HepG2 (cell line): ENCODE measurements around the gene OR6S1. TPM values are rescaled to one million over a fixed set of nuclear protein-coding genes. Genes with fewer than 3 reads are reported as not detected.
A peak's percentile ranks its signal among the peaks of the same experiment; 100 is the strongest.

Experiments
- AGO1 ChIP-seq: fragments of 200-400 bp; formaldehyde crosslinking; IDR thresholded peaks from 2 replicates; pipeline ENCODE4 v1.6.1; 2017; ENCODE audit warnings: mild to moderate bottlenecking, low read depth, low read length, moderate library complexity; ENCODE audit not compliant: poor library complexity, severe bottlenecking
- ARID3A ChIP-seq: IDR thresholded peaks from 2 replicates; pipeline ENCODE4 v1.6.1; 2012; ENCODE audit warnings: low read depth, low read length, improper control_type of control experiment
- GATAD1 ChIP-seq: IDR thresholded peaks from 2 replicates; pipeline ENCODE4 v1.6.1; 2016; ENCODE audit warnings: missing genetic modification reagents, missing compliant biosample characterization
- JUND ChIP-seq: sonication (generic); formaldehyde crosslinking; IDR thresholded peaks from 2 replicates; pipeline ENCODE4 v1.8.0; 2022; ENCODE audit warnings: mild to moderate bottlenecking, missing genetic modification reagents
- KDM4B ChIP-seq: sonication (generic); formaldehyde crosslinking; IDR thresholded peaks from 2 replicates; pipeline ENCODE4 v1.4.0; 2020; ENCODE audit warnings: missing genetic modification reagents
- KLF12 ChIP-seq: sonication (generic); formaldehyde crosslinking; IDR thresholded peaks from 2 replicates; pipeline ENCODE4 v1.4.0; 2020; ENCODE audit warnings: missing genetic modification reagents, borderline replicate concordance
- KMT2A ChIP-seq: sonication (generic); formaldehyde crosslinking; IDR thresholded peaks from 2 replicates; pipeline ENCODE4 v1.4.0; 2020; ENCODE audit warnings: missing genetic modification reagents
- MYNN ChIP-seq: sonication (generic); formaldehyde crosslinking; IDR thresholded peaks from 2 replicates; pipeline ENCODE4 v1.4.0; 2020; ENCODE audit warnings: mild to moderate bottlenecking, low read depth, missing genetic modification reagents
- PRDM10 ChIP-seq: sonication (generic); formaldehyde crosslinking; IDR thresholded peaks from 2 replicates; pipeline ENCODE4 v1.4.0; 2020; ENCODE audit warnings: low read depth, missing genetic modification reagents
- SATB2 ChIP-seq: sonication (generic); formaldehyde crosslinking; IDR thresholded peaks from 2 replicates; pipeline ENCODE4 v1.5.0; 2020; ENCODE audit warnings: missing genetic modification reagents
- SIX4 ChIP-seq: sonication (generic); formaldehyde crosslinking; IDR thresholded peaks from 2 replicates; pipeline ENCODE4 v1.4.0; 2020; ENCODE audit warnings: missing genetic modification reagents
- SOX13 ChIP-seq, 3 experiments: fragments of 450-650 bp in 1 of 3; sonication (generic) in 1 of 3; formaldehyde crosslinking in 1 of 3; IDR thresholded peaks in 2 of 3; conservative IDR thresholded peaks in 1 of 3; 2 replicates each; pipeline versions ENCODE4 v1.5.0 to v1.6.1; 2016 to 2020; ENCODE audit warnings: antibody characterized with exemption in 1 of 3, mild to moderate bottlenecking in 1 of 3, missing compliant biosample characterization in 1 of 3, missing genetic modification reagents in 1 of 3, moderate library complexity in 1 of 3
- TBX2 ChIP-seq: sonication (generic); formaldehyde crosslinking; IDR thresholded peaks from 2 replicates; pipeline ENCODE4 v1.5.0; 2020; ENCODE audit warnings: missing genetic modification reagents, mild to moderate bottlenecking, borderline replicate concordance
- TCF7L2 ChIP-seq: IDR thresholded peaks from 2 replicates; pipeline ENCODE4 v1.6.1; 2011; ENCODE audit warnings: mild to moderate bottlenecking, low read depth, low read length, moderate library complexity
- ZNF263 ChIP-seq: sonication (generic); formaldehyde crosslinking; IDR thresholded peaks from 2 replicates; pipeline ENCODE4 v1.4.0; 2020; ENCODE audit warnings: missing genetic modification reagents
- ZNF317 ChIP-seq: sonication (generic); formaldehyde crosslinking; IDR thresholded peaks from 2 replicates; pipeline ENCODE4 v1.5.0; 2020; ENCODE audit warnings: mild to moderate bottlenecking, missing genetic modification reagents
- ZNF431 ChIP-seq: sonication (generic); formaldehyde crosslinking; IDR thresholded peaks from 2 replicates; pipeline ENCODE4 v1.9.0; 2022; ENCODE audit warnings: missing genetic modification reagents, low read depth, mild to moderate bottlenecking, borderline replicate concordance
- ZNF777 ChIP-seq: sonication (generic); formaldehyde crosslinking; IDR thresholded peaks from 2 replicates; pipeline ENCODE4 v1.4.0; 2020; ENCODE audit warnings: missing genetic modification reagents
- ZNF788 ChIP-seq: sonication (generic); formaldehyde crosslinking; IDR thresholded peaks from 2 replicates; pipeline ENCODE4 v1.5.0; 2020; ENCODE audit warnings: mild to moderate bottlenecking, missing genetic modification reagents, borderline replicate concordance
- ZNF800 ChIP-seq: sonication (generic); formaldehyde crosslinking; IDR thresholded peaks from 2 replicates; pipeline ENCODE4 v1.4.0; 2020; ENCODE audit warnings: missing genetic modification reagents
- ZNF879 ChIP-seq: sonication (generic); formaldehyde crosslinking; IDR thresholded peaks from 2 replicates; pipeline ENCODE4 v1.8.1; 2023; ENCODE audit warnings: missing genetic modification reagents
- ZSCAN9 ChIP-seq: IDR thresholded peaks from 2 replicates; pipeline ENCODE4 v1.6.1; 2016; ENCODE audit warnings: borderline replicate concordance
- polyA plus RNA-seq, 8 experiments: library from polyadenylated mRNA; depleted of rRNA in 3 of 8; stranded (reverse) in 7 of 8; unstranded in 1 of 8; fragments of >200 nt; fragmentation: Illumina TruSeq in 4 of 8; extraction: Trizol in 4 of 8; gene quantifications; 2 replicates each; pipeline versions ENCODE4 v1.2.1 to v1.2.3, GENCODE V29; 2011 to 2016; ENCODE audit warnings: low read depth in 4 of 8, missing spikeins in 1 of 8, mixed read lengths in 1 of 8; ENCODE audit not compliant: insufficient read depth in 1 of 8
- total RNA-seq, 5 experiments: library from RNA; depleted of rRNA; stranded (reverse); fragments of >200 nt; fragmentation: Illumina TruSeq; extraction: Trizol; gene quantifications; 2 replicates each; pipeline ENCODE4 v1.2.3, GENCODE V29; 2016; ENCODE audit warnings: low read depth in 1 of 5

Gene OR6S1
- total and polyA plus RNA-seq, 2 of the 13 experiments (the other 11 are each of a cell fraction or from before 2014, with no cell fraction given) = 0.09 TPM; not detected in 1

- TF ChIP-seq PRDM10 (CRISPR knock-in tag) = 0 out of 2 replicates have a peak, but pooled peaks have one; percentile 5
- TF ChIP-seq TCF7L2 = no peak
- TF ChIP-seq KMT2A (CRISPR knock-in tag) = no peak; the same call in 1 of the 2 replicates
- no peak for TF ChIP-seq SATB2 (CRISPR knock-in tag)
- 0 out of 2 replicates have a peak, but pooled peaks have one; percentile 30 for TF ChIP-seq GATAD1 (CRISPR knock-in tag)
- TF ChIP-seq ZNF431 (CRISPR knock-in tag) = 0 out of 2 replicates have a peak, but pooled peaks have one; percentile 65
- 0 out of 2 replicates have a peak, but pooled peaks have one; percentile 20 for TF ChIP-seq JUND
- 0 out of 2 replicates have a peak, but pooled peaks have one; percentile 22 for TF ChIP-seq SIX4 (CRISPR knock-in tag)
- peak; percentile 84; the same call in 1 of the 2 replicates for TF ChIP-seq ZNF800
- peak; percentile 5; the same call in 1 of the 2 replicates for TF ChIP-seq ARID3A
- TF ChIP-seq ZNF777 (CRISPR knock-in tag) = peak; percentile 84
- TF ChIP-seq TBX2 = 0 out of 2 replicates have a peak, but pooled peaks have one; percentile 29
- TF ChIP-seq AGO1 = no peak
- 0 out of 2 replicates have a peak, but pooled peaks have one; percentile 16 for TF ChIP-seq KDM4B (CRISPR knock-in tag)
- 0 out of 2 replicates have a peak, but pooled peaks have one; percentile 41 for TF ChIP-seq MYNN (CRISPR knock-in tag)
- peak; percentile 58; the same call in 1 of the 2 replicates for TF ChIP-seq KLF12 (CRISPR knock-in tag)
- TF ChIP-seq ZNF879 (CRISPR knock-in tag) = no peak
- peak; percentile 52; the same call in 1 of the 2 replicates for TF ChIP-seq ZNF788 (CRISPR knock-in tag)
- TF ChIP-seq ZSCAN9 (CRISPR knock-in tag) = 0 out of 2 replicates have a peak, but pooled peaks have one; percentile 18
- TF ChIP-seq ZNF317 = peak; percentile 29; the same call in 1 of the 2 replicates
- TF ChIP-seq ZNF263 (CRISPR knock-in tag) = no peak
- no peak for TF ChIP-seq SOX13 (IDR thresholded peaks at IDR 0.05)
- 0 out of 4 replicates have a peak, but pooled peaks of 1 of the 2 experiments have one; percentile 10 for TF ChIP-seq SOX13 (CRISPR knock-in tag; conservative IDR thresholded peaks at IDR 0.05 in 1 of 2, IDR thresholded peaks at IDR 0.05 in 1 of 2)
These were observed 9.6 kb downstream of the OR6S1 start (continued) for GRCh38 chr14:20631880-20632389.
